ENCODE results near the gene UBR3.

UBR3 gene

GRCh38 chr2:169827272-169828140 lies at the start of gene UBR3:
Gene UBR3, plus strand, starts transcription at chr2:169827454. Its CDS starts 54 bp downstream, at chr2:169827508.
- H3K4me1 ChIP-seq (ENCODE audit: control insufficient read depth in 1 of 2, insufficient read depth in 2 of 2, low read length in 2 of 2): peaks cover 17 to 46% of the 10 kb centered on the region in 2 donors
- H3K4me3 ChIP-seq (ENCODE audit: low read depth in 1 of 2, low read length in 2 of 2): peak within 1 kb of the TSS; percentile 94
- H3K9me3 ChIP-seq (ENCODE audit: control insufficient read depth in 1 of 2, low read length in 2 of 2): no peaks in the 10 kb centered on the region
- H3K27me3 ChIP-seq (ENCODE audit: low read depth, low read length): no peaks in the 10 kb centered on the region
- peak within 1 kb of the TSS; percentile 67 for H3K27ac ChIP-seq (ENCODE audit: low read length)
- no peaks in the 10 kb centered on the region for H3K36me3 ChIP-seq (ENCODE audit: control insufficient read depth in 1 of 2, insufficient read depth in 2 of 2, low read length in 2 of 2)

- Histone ChIP-seq H3K9me3 (ENCODE audit: control insufficient read depth in 1 of 2, low read length in 2 of 2) (no peaks in the 10 kb centered on the region), H3K27ac (ENCODE audit: low read length) (no peak overlapping the region), H3K27me3 (ENCODE audit: low read depth, low read length) (no peaks in the 10 kb centered on the region), H3K4me3 (ENCODE audit: low read depth in 1 of 2, low read length in 2 of 2) (no peak overlapping the region), H3K4me1 (ENCODE audit: control insufficient read depth in 1 of 2, insufficient read depth in 2 of 2, low read length in 2 of 2) (peaks cover 6 to 7% of the 10 kb centered on the region in 2 donors), H3K36me3 (ENCODE audit: control insufficient read depth in 1 of 2, insufficient read depth in 2 of 2, low read length in 2 of 2) (no peaks in the 10 kb centered on the region)
Observed at GRCh38 chr2:169778446-169778845, 48.8 kb upstream of the UBR3 start.

GRCh38 chr2:169781249-169782013 lies 45.8 kb upstream of the UBR3 start:
- peaks cover 5% of the 10 kb centered on the region in 2 donors for H3K4me1 ChIP-seq (ENCODE audit: control insufficient read depth in 1 of 2, insufficient read depth in 2 of 2, low read length in 2 of 2)
- H3K27ac ChIP-seq (ENCODE audit: low read length): no peak overlapping the region
- no peaks in the 10 kb centered on the region for H3K36me3 ChIP-seq (ENCODE audit: control insufficient read depth in 1 of 2, insufficient read depth in 2 of 2, low read length in 2 of 2)
- no peaks in the 10 kb centered on the region for H3K9me3 ChIP-seq (ENCODE audit: control insufficient read depth in 1 of 2, low read length in 2 of 2)
- H3K27me3 ChIP-seq (ENCODE audit: low read depth, low read length): no peaks in the 10 kb centered on the region
- H3K4me3 ChIP-seq (ENCODE audit: low read depth in 1 of 2, low read length in 2 of 2): no peak overlapping the region

GRCh38 chr2:169782513-169782912 lies 44.7 kb upstream of the UBR3 start:
- no peak overlapping the region for H3K27ac ChIP-seq (ENCODE audit: low read length)
- H3K4me3 ChIP-seq (ENCODE audit: low read depth in 1 of 2, low read length in 2 of 2): no peak overlapping the region
- no peaks in the 10 kb centered on the region for H3K27me3 ChIP-seq (ENCODE audit: low read depth, low read length)
- no peaks in the 10 kb centered on the region for H3K36me3 ChIP-seq (ENCODE audit: control insufficient read depth in 1 of 2, insufficient read depth in 2 of 2, low read length in 2 of 2)
- no peaks in the 10 kb centered on the region for H3K9me3 ChIP-seq (ENCODE audit: control insufficient read depth in 1 of 2, low read length in 2 of 2)
- H3K4me1 ChIP-seq (ENCODE audit: control insufficient read depth in 1 of 2, insufficient read depth in 2 of 2, low read length in 2 of 2): no peaks in the 10 kb centered on the region

GRCh38 chr2:169790581-169790980 lies 36.7 kb upstream of the UBR3 start:
- H3K4me3 ChIP-seq (ENCODE audit: low read depth in 1 of 2, low read length in 2 of 2): no peak overlapping the region
- H3K36me3 ChIP-seq (ENCODE audit: control insufficient read depth in 1 of 2, insufficient read depth in 2 of 2, low read length in 2 of 2): no peaks in the 10 kb centered on the region
- no peaks in the 10 kb centered on the region for H3K4me1 ChIP-seq (ENCODE audit: control insufficient read depth in 1 of 2, insufficient read depth in 2 of 2, low read length in 2 of 2)
- H3K9me3 ChIP-seq (ENCODE audit: control insufficient read depth in 1 of 2, low read length in 2 of 2): no peaks in the 10 kb centered on the region
- H3K27me3 ChIP-seq (ENCODE audit: low read depth, low read length): no peaks in the 10 kb centered on the region
- no peak overlapping the region for H3K27ac ChIP-seq (ENCODE audit: low read length)

- H3K4me1 ChIP-seq (ENCODE audit: control insufficient read depth in 1 of 2, insufficient read depth in 2 of 2, low read length in 2 of 2): peaks cover 0 to 7% of the 10 kb centered on the region in 2 donors
- H3K27ac ChIP-seq (ENCODE audit: low read length): no peak overlapping the region
- H3K4me3 ChIP-seq (ENCODE audit: low read depth in 1 of 2, low read length in 2 of 2): no peak overlapping the region
- H3K9me3 ChIP-seq (ENCODE audit: control insufficient read depth in 1 of 2, low read length in 2 of 2): no peaks in the 10 kb centered on the region
- H3K36me3 ChIP-seq (ENCODE audit: control insufficient read depth in 1 of 2, insufficient read depth in 2 of 2, low read length in 2 of 2): peaks cover 0 to 4% of the 10 kb centered on the region in 2 donors
- H3K27me3 ChIP-seq (ENCODE audit: low read depth, low read length): no peaks in the 10 kb centered on the region
Observed at GRCh38 chr2:169795181-169795580, 32.1 kb upstream of the UBR3 start.

GRCh38 chr2:169796441-169796840 lies 30.8 kb upstream of the UBR3 start:
- H3K9me3 ChIP-seq (ENCODE audit: control insufficient read depth in 1 of 2, low read length in 2 of 2): no peaks in the 10 kb centered on the region
- peaks cover 0 to 11% of the 10 kb centered on the region in 2 donors for H3K4me1 ChIP-seq (ENCODE audit: control insufficient read depth in 1 of 2, insufficient read depth in 2 of 2, low read length in 2 of 2)
- no peak overlapping the region for H3K27ac ChIP-seq (ENCODE audit: low read length)
- no peak overlapping the region for H3K4me3 ChIP-seq (ENCODE audit: low read depth in 1 of 2, low read length in 2 of 2)
- peaks cover 0 to 4% of the 10 kb centered on the region in 2 donors for H3K36me3 ChIP-seq (ENCODE audit: control insufficient read depth in 1 of 2, insufficient read depth in 2 of 2, low read length in 2 of 2)
- no peaks in the 10 kb centered on the region for H3K27me3 ChIP-seq (ENCODE audit: low read depth, low read length)

GRCh38 chr2:169797601-169798000 lies 29.7 kb upstream of the UBR3 start:
- no peak overlapping the region for H3K27ac ChIP-seq (ENCODE audit: low read length)
- H3K4me3 ChIP-seq (ENCODE audit: low read depth in 1 of 2, low read length in 2 of 2): no peak overlapping the region
- peaks cover 0 to 11% of the 10 kb centered on the region in 2 donors for H3K4me1 ChIP-seq (ENCODE audit: control insufficient read depth in 1 of 2, insufficient read depth in 2 of 2, low read length in 2 of 2)
- peaks cover 0 to 11% of the 10 kb centered on the region in 2 donors for H3K36me3 ChIP-seq (ENCODE audit: control insufficient read depth in 1 of 2, insufficient read depth in 2 of 2, low read length in 2 of 2)
- H3K9me3 ChIP-seq (ENCODE audit: control insufficient read depth in 1 of 2, low read length in 2 of 2): no peaks in the 10 kb centered on the region
- H3K27me3 ChIP-seq (ENCODE audit: low read depth, low read length): no peaks in the 10 kb centered on the region

- Histone ChIP-seq H3K27ac (ENCODE audit: low read length) (peak overlapping the region; percentile 34), H3K36me3 (ENCODE audit: control insufficient read depth in 1 of 2, insufficient read depth in 2 of 2, low read length in 2 of 2) (peaks cover 0 to 11% of the 10 kb centered on the region in 2 donors), H3K4me1 (ENCODE audit: control insufficient read depth in 1 of 2, insufficient read depth in 2 of 2, low read length in 2 of 2) (peaks cover 0 to 14% of the 10 kb centered on the region in 2 donors), H3K4me3 (ENCODE audit: low read depth in 1 of 2, low read length in 2 of 2) (peak overlapping the region; percentile 79 to 98), H3K9me3 (ENCODE audit: control insufficient read depth in 1 of 2, low read length in 2 of 2) (no peaks in the 10 kb centered on the region), H3K27me3 (ENCODE audit: low read depth, low read length) (no peaks in the 10 kb centered on the region)
Observed at GRCh38 chr2:169798397-169798717, 28.9 kb upstream of the UBR3 start.

- peak within 1 kb of the TSS; percentile 79 to 98 for H3K4me3 ChIP-seq (ENCODE audit: low read depth in 1 of 2, low read length in 2 of 2)
- peak within 1 kb of the TSS; percentile 34 for H3K27ac ChIP-seq (ENCODE audit: low read length)
- peaks cover 0 to 11% of the 10 kb centered on the region in 2 donors for H3K36me3 ChIP-seq (ENCODE audit: control insufficient read depth in 1 of 2, insufficient read depth in 2 of 2, low read length in 2 of 2)
- no peaks in the 10 kb centered on the region for H3K9me3 ChIP-seq (ENCODE audit: control insufficient read depth in 1 of 2, low read length in 2 of 2)
- H3K27me3 ChIP-seq (ENCODE audit: low read depth, low read length): no peaks in the 10 kb centered on the region
- H3K4me1 ChIP-seq (ENCODE audit: control insufficient read depth in 1 of 2, insufficient read depth in 2 of 2, low read length in 2 of 2): peaks cover 0 to 19% of the 10 kb centered on the region in 2 donors
Observed at GRCh38 chr2:169798718-169799592, 28.3 kb upstream of the UBR3 start, which contains the start of gene SSB. Gene SSB, plus strand, starts transcription at chr2:169798871. Its CDS starts 2,090 bp downstream, at chr2:169800961.

All from muscle layer of duodenum (tissue), 2 donors.